NCI-H2107 treated with DMSO at 0.1 percent for 48 hours (cell line): ENCODE results near the gene CUBN.

Experiments used
- DNase-seq: peaks from one replicate; lab custom pipeline; 2025; ENCODE audit not compliant: unreplicated experiment; lab: John Stamatoyannopoulos, UW

Gene CUBN

GRCh38 chr10:16927546-16927945, 202.1 kb downstream of the CUBN start:
- no peak for DNase-seq

GRCh38 chr10:16923726-16924125, 205.9 kb downstream of the CUBN start:
- DNase-seq: no peak

- DNase-seq: no peak
These were observed 206.3 kb downstream of the CUBN start for GRCh38 chr10:16923309-16923708.

- no peak for DNase-seq
These were observed 210.3 kb downstream of the CUBN start for GRCh38 chr10:16919121-16919982.

- DNase-seq: no peak
These were observed 213.1 kb downstream of the CUBN start for GRCh38 chr10:16916496-16916895.

GRCh38 chr10:16915300-16915699, 214.3 kb downstream of the CUBN start:
- DNase-seq: no peak

- DNase-seq: no peak
These were observed 216.3 kb downstream of the CUBN start for GRCh38 chr10:16913266-16913665.

- DNase-seq: no peak
These were observed 218.8 kb downstream of the CUBN start for GRCh38 chr10:16910793-16911164.

GRCh38 chr10:16909961-16910792, 219.4 kb downstream of the CUBN start:
- no peak for DNase-seq

GRCh38 chr10:16909271-16909767, 220.3 kb downstream of the CUBN start:
- no peak for DNase-seq

- no peak for DNase-seq
These were observed 221.9 kb downstream of the CUBN start for GRCh38 chr10:16907687-16908086.

GRCh38 chr10:16905320-16905719, 224.3 kb downstream of the CUBN start:
- no peak for DNase-seq

GRCh38 chr10:16904639-16905061, 225.0 kb downstream of the CUBN start:
- no peak for DNase-seq

GRCh38 chr10:16904049-16904448, 225.6 kb downstream of the CUBN start:
- DNase-seq: no peak

- no peak for DNase-seq
These were observed 227.0 kb downstream of the CUBN start for GRCh38 chr10:16902606-16903005.

- DNase-seq: no peak
These were observed 228.5 kb downstream of the CUBN start for GRCh38 chr10:16901106-16901505.

- DNase-seq: no peak
These were observed 232.6 kb downstream of the CUBN start for GRCh38 chr10:16896993-16897392.

GRCh38 chr10:16894821-16895220, 234.8 kb downstream of the CUBN start:
- DNase-seq: no peak

- DNase-seq: no peak
These were observed 235.9 kb downstream of the CUBN start for GRCh38 chr10:16893664-16894063.

- no peak for DNase-seq
These were observed 238.0 kb downstream of the CUBN start for GRCh38 chr10:16891375-16892313.

GRCh38 chr10:16890691-16891090, 238.9 kb downstream of the CUBN start:
- no peak for DNase-seq
